Astrocyte (in vitro differentiated cells and primary cell): ENCODE data around the gene CHN1. TPM values are rescaled to one million over a fixed set of nuclear protein-coding genes. Genes with fewer than 3 reads are reported as not detected.
A peak's percentile ranks its signal among the peaks of the same experiment; 100 is the strongest.

Experiments used
- DNase-seq: peaks from one replicate; pipeline ENCODE4 v3.0.0-alpha.2; 2010; ENCODE audit warnings: low read depth
- FAIRE-seq: peaks from 2 replicates; lab custom pipeline; 2011; peaks lifted over from hg19 to GRCh38; lab: Jason Lieb, UNC
- H2AFZ ChIP-seq: 2 replicates; pipeline ENCODE4 v1.6.0; 2012; ENCODE audit warnings: low read depth, low read length, inconsistent platforms
- H3K27ac ChIP-seq: 2 replicates; pipeline ENCODE4 v1.5.1; 2011; ENCODE audit warnings: low read depth, low read length, inconsistent platforms
- H3K27me3 ChIP-seq: 2 replicates; pipeline ENCODE4 v1.6.0; 2011; ENCODE audit warnings: low read length, inconsistent platforms; ENCODE audit not compliant: insufficient read depth
- H3K36me3 ChIP-seq: 2 replicates; pipeline ENCODE4 v1.5.1; 2011; ENCODE audit warnings: low read length, inconsistent platforms; ENCODE audit not compliant: insufficient read depth
- H3K4me1 ChIP-seq: 2 replicates; pipeline ENCODE4 v1.5.1; 2011; ENCODE audit warnings: low read length, inconsistent platforms; ENCODE audit not compliant: insufficient read depth
- H3K4me2 ChIP-seq: 2 replicates; pipeline ENCODE4 v1.6.0; 2012; ENCODE audit warnings: low read length, inconsistent platforms
- H3K4me3 ChIP-seq: 2 replicates; pipeline ENCODE4 v1.5.1; 2011; ENCODE audit warnings: low read depth, mild to moderate bottlenecking, low read length, inconsistent platforms; ENCODE audit not compliant: insufficient read depth
- H3K79me2 ChIP-seq: 2 replicates; pipeline ENCODE4 v1.6.0; 2012; ENCODE audit warnings: mild to moderate bottlenecking, low read length, inconsistent platforms; ENCODE audit not compliant: insufficient read depth
- H3K9ac ChIP-seq: 2 replicates; pipeline ENCODE4 v1.6.0; 2012; ENCODE audit warnings: mild to moderate bottlenecking, low read length, inconsistent platforms
- H3K9me3 ChIP-seq: 2 replicates; pipeline ENCODE4 v1.5.1; 2012; ENCODE audit warnings: low read depth, mild to moderate bottlenecking, low read length, inconsistent platforms; ENCODE audit not compliant: insufficient read depth
- H4K20me1 ChIP-seq: 2 replicates; pipeline ENCODE4 v1.6.0; 2012; ENCODE audit warnings: low read length, inconsistent platforms; ENCODE audit not compliant: insufficient read depth
- H3K27ac Mint-ChIP-seq: one replicate; pipeline ENCODE4 v1.8.0; 2021; ENCODE audit warnings: mild to moderate bottlenecking, mixed read lengths; ENCODE audit not compliant: unreplicated experiment
- H3K27me3 Mint-ChIP-seq: one replicate; pipeline ENCODE4 v1.8.0; 2021; ENCODE audit warnings: low read depth, mixed read lengths; ENCODE audit not compliant: unreplicated experiment
- H3K36me3 Mint-ChIP-seq: one replicate; pipeline ENCODE4 v1.8.0; 2021; ENCODE audit warnings: low read depth, mixed read lengths; ENCODE audit not compliant: unreplicated experiment
- H3K4me1 Mint-ChIP-seq: one replicate; pipeline ENCODE4 v1.8.0; 2021; ENCODE audit warnings: low read depth, mixed read lengths; ENCODE audit not compliant: unreplicated experiment
- H3K4me3 Mint-ChIP-seq: one replicate; pipeline ENCODE4 v1.8.0; 2021; ENCODE audit warnings: mild to moderate bottlenecking, moderate library complexity, mixed read lengths; ENCODE audit not compliant: unreplicated experiment
- H3K9me3 Mint-ChIP-seq: one replicate; pipeline ENCODE4 v1.8.0; 2021; ENCODE audit warnings: mild to moderate bottlenecking, mixed read lengths; ENCODE audit not compliant: unreplicated experiment
- EZH2 ChIP-seq: IDR thresholded peaks from 2 replicates; pipeline ENCODE4 v1.6.1; 2012; ENCODE audit warnings: mild to moderate bottlenecking, low read length, inconsistent platforms; ENCODE audit not compliant: insufficient read depth
- total RNA-seq: library from RNA; stranded (reverse); gene quantifications from 2 replicates; pipeline ENCODE4 v1.2.1, GENCODE V29; 2021
- TF ChIP-seq, protein P1 (sequence below): IDR thresholded peaks from 2 replicates; pipeline ENCODE4 v1.5.1; 2011; ENCODE audit warnings: low read depth, mild to moderate bottlenecking, inconsistent platforms, low read length, moderate library complexity; ENCODE audit not compliant: insufficient read depth

Gene CHN1
- total RNA-seq, 1 donor from 2014 or later: 23.9 TPM

DNA sequence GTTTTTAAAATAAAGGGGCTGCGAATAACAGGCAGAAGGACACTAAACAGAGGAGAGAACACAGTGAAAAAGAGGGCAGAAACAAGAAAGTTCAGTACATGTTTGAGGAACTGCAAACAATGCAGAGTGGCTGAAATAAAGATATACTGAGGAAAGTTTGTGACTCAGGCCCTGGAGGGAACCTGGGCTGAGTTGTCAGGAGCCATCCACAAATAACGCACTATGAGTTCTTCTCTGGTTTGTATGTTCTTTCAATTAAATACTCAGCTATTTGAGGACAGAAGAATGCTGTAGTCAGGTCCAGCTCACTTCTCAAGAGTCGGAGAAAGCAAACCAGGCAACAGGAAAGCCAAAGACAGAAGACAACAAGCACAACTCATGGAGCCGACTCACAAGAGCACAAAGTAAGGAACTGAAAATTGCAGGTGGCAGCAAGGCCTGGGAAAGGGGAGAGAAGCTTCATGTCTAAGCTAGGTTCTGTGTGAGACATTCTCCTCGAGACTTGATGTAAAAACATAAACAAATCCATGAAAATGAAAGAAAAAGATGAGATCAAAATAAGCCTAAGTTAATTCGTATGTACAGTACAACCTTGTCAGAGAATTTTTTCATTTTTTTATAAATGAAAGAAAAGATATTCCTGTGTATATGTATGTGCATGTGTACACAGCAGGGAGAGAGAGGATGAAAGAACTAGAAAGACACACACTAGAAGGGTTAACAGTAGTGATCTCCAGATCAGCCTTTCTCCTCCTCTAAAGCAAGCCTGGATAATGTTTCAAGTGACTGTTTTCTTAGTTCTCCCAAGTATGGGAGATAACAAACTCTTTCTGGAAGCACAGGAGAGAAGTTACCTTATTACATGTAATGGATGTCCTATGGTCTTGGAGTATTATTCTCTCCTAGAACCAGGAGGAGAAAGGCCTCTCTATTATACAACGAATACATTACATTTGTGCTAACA, 41.5 kb downstream of the CHN1 start:
- no peaks in the 10 kb centered on the region for H3K27me3 Mint-ChIP-seq
- peaks cover 2% of the 10 kb centered on the region for H3K36me3 Mint-ChIP-seq
- H3K9me3 Mint-ChIP-seq: peaks cover 3% of the 10 kb centered on the region
- H3K4me1 Mint-ChIP-seq: peaks cover 32% of the 10 kb centered on the region
- no peak overlapping the region for H3K4me3 Mint-ChIP-seq
- H3K27ac Mint-ChIP-seq: peak overlapping the region; percentile 62
- no peaks in the 10 kb centered on the region for H4K20me1 ChIP-seq
- DNase-seq: peak; percentile 31
- H3K9ac ChIP-seq: peak overlapping the region; percentile 34
- TF ChIP-seq EZH2: no peak
- TF ChIP-seq, protein P1, sequence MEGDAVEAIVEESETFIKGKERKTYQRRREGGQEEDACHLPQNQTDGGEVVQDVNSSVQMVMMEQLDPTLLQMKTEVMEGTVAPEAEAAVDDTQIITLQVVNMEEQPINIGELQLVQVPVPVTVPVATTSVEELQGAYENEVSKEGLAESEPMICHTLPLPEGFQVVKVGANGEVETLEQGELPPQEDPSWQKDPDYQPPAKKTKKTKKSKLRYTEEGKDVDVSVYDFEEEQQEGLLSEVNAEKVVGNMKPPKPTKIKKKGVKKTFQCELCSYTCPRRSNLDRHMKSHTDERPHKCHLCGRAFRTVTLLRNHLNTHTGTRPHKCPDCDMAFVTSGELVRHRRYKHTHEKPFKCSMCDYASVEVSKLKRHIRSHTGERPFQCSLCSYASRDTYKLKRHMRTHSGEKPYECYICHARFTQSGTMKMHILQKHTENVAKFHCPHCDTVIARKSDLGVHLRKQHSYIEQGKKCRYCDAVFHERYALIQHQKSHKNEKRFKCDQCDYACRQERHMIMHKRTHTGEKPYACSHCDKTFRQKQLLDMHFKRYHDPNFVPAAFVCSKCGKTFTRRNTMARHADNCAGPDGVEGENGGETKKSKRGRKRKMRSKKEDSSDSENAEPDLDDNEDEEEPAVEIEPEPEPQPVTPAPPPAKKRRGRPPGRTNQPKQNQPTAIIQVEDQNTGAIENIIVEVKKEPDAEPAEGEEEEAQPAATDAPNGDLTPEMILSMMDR: no peak
- H3K27me3 ChIP-seq: no peaks in the 10 kb centered on the region
- no peaks in the 10 kb centered on the region for H3K79me2 ChIP-seq
- H3K4me1 ChIP-seq: peaks cover 25% of the 10 kb centered on the region
- FAIRE-seq: peak; percentile 41
- no peak overlapping the region for H3K4me3 ChIP-seq
- no peaks in the 10 kb centered on the region for H3K9me3 ChIP-seq
- no peaks in the 10 kb centered on the region for H3K36me3 ChIP-seq
- peak overlapping the region; percentile 36 for H2AFZ ChIP-seq
- peak overlapping the region; percentile 61 for H3K4me2 ChIP-seq
- H3K27ac ChIP-seq: no peak overlapping the region

DNA sequence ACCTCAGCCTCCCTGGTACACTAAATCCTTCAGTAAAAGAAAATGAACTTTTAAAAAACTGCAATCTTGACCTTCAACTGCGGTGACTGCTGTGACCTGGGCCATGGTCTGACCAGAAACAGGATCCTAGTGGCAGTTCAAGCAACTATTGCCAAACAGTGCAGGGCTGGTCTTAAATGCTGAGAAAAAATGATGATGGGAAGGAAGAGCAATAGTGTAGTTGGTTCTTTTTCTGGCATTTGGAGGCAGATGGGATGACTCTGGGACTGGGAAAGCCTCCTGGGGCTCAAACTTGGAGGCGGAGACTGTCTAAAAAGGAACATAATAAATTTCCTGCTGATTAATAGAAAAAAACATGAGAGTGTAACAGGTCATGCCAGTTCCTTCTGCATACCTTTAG, 45.4 kb downstream of the CHN1 start:
- DNase-seq (no peak), FAIRE-seq (no peak)
- H3K4me2 ChIP-seq: no peak overlapping the region
- H3K4me3 ChIP-seq: no peak overlapping the region
- no peak overlapping the region for H3K27ac Mint-ChIP-seq
- TF ChIP-seq, protein P1: no peak
- TF ChIP-seq EZH2: no peak
- H4K20me1 ChIP-seq: no peaks in the 10 kb centered on the region
- H3K4me3 Mint-ChIP-seq: no peak overlapping the region
- no peak overlapping the region for H3K9ac ChIP-seq
- peaks cover 3% of the 10 kb centered on the region for H3K9me3 Mint-ChIP-seq
- no peaks in the 10 kb centered on the region for H3K27me3 Mint-ChIP-seq
- no peaks in the 10 kb centered on the region for H3K79me2 ChIP-seq
- H3K27me3 ChIP-seq: no peaks in the 10 kb centered on the region
- H3K9me3 ChIP-seq: no peaks in the 10 kb centered on the region
- H3K27ac ChIP-seq: no peak overlapping the region
- peaks cover 20% of the 10 kb centered on the region for H3K4me1 Mint-ChIP-seq
- no peak overlapping the region for H2AFZ ChIP-seq
- peaks cover 2% of the 10 kb centered on the region for H3K36me3 Mint-ChIP-seq
- peaks cover 18% of the 10 kb centered on the region for H3K4me1 ChIP-seq
- H3K36me3 ChIP-seq: no peaks in the 10 kb centered on the region

DNA sequence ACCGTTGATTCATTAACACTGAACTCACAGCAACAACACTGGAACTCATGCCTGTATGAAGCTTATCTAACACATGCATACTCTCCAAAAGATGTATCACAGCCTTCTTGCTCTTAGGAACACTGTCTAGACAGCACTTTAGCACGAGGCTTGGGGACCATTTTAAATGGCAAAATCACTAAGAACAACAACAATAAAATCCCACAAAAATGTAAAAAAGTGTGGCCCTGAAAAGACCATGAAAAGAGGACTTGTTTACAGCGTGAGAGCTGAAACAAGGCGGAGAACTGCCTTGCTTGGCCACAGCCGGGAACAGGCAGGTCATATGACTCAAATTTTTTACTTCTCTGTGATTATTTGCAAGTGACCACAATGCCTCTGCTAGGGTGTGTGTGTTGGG, 48.1 kb downstream of the CHN1 start:
- Histone ChIP-seq H3K27me3 (no peaks in the 10 kb centered on the region), H3K9ac (no peak overlapping the region), H3K4me3 (no peak overlapping the region), H3K4me1 (peaks cover 12% of the 10 kb centered on the region), H3K79me2 (no peaks in the 10 kb centered on the region), H2AFZ (peak overlapping the region; percentile 19), H3K4me2 (no peak overlapping the region), H3K36me3 (no peaks in the 10 kb centered on the region), H3K9me3 (no peaks in the 10 kb centered on the region), H4K20me1 (no peaks in the 10 kb centered on the region), H3K27ac (peak overlapping the region; percentile 9)
- FAIRE-seq: no peak
- TF ChIP-seq, protein P1: no peak
- TF ChIP-seq EZH2: no peak
- H3K27ac Mint-ChIP-seq: peak overlapping the region; percentile 20
- H3K4me1 Mint-ChIP-seq: peaks cover 13% of the 10 kb centered on the region
- peak; percentile 53 for DNase-seq
- H3K36me3 Mint-ChIP-seq: no peaks in the 10 kb centered on the region
- no peaks in the 10 kb centered on the region for H3K27me3 Mint-ChIP-seq
- H3K4me3 Mint-ChIP-seq: no peak overlapping the region
- no peaks in the 10 kb centered on the region for H3K9me3 Mint-ChIP-seq
